ENCODE data around the gene HSPBP1.

Gene HSPBP1

GRCh38 chr19:55228015-55228391 lies 51.9 kb downstream of the HSPBP1 start:
- Histone ChIP-seq H3K27me3 (ENCODE audit: insufficient read depth, low read length) (no peaks in the 10 kb centered on the region), H3K4me2 (ENCODE audit: low read length) (no peak overlapping the region), H3K4me1 (ENCODE audit: insufficient read depth, low read length, severe bottlenecking) (no peaks in the 10 kb centered on the region), H3K9me3 (ENCODE audit: low read length) (no peaks in the 10 kb centered on the region), H2AFZ (ENCODE audit: low read length) (no peak overlapping the region), H3K9ac (ENCODE audit: low read length) (no peak overlapping the region), H3K36me3 (ENCODE audit: insufficient read depth, low read length) (peaks cover 93% of the 10 kb centered on the region), H3K9me2 (ENCODE audit: low read depth, low read length) (no peaks in the 10 kb centered on the region), H4K20me1 (ENCODE audit: insufficient read depth, low read length) (no peaks in the 10 kb centered on the region), H3K79me2 (ENCODE audit: insufficient read depth, low read length) (no peaks in the 10 kb centered on the region), H3K27ac (ENCODE audit: low read depth, low read length, poor library complexity, severe bottlenecking) (no peak overlapping the region), H3F3A (ENCODE audit: insufficient read depth, low read length) (no peaks in the 10 kb centered on the region), H3K4me3 (ENCODE audit: low read depth, low read length, poor library complexity, severe bottlenecking) (no peak overlapping the region)
- TF ChIP-seq EZH2 (IDR thresholded peaks at IDR 0.05; ENCODE audit: borderline replicate concordance, low read length) (no peak), CTCF (IDR thresholded peaks at IDR 0.05; ENCODE audit: low read length) (no peak)

GRCh38 chr19:55227241-55228014 lies 52.5 kb downstream of the HSPBP1 start:
- Histone ChIP-seq H4K20me1 (ENCODE audit: insufficient read depth, low read length) (no peaks in the 10 kb centered on the region), H3K27ac (ENCODE audit: low read depth, low read length, poor library complexity, severe bottlenecking) (no peak overlapping the region), H3K36me3 (ENCODE audit: insufficient read depth, low read length) (peaks cover 93% of the 10 kb centered on the region), H3K4me3 (ENCODE audit: low read depth, low read length, poor library complexity, severe bottlenecking) (no peak overlapping the region), H3K4me1 (ENCODE audit: insufficient read depth, low read length, severe bottlenecking) (no peaks in the 10 kb centered on the region), H3K9ac (ENCODE audit: low read length) (no peak overlapping the region), H3K79me2 (ENCODE audit: insufficient read depth, low read length) (no peaks in the 10 kb centered on the region), H3K27me3 (ENCODE audit: insufficient read depth, low read length) (no peaks in the 10 kb centered on the region), H3K9me3 (ENCODE audit: low read length) (no peaks in the 10 kb centered on the region), H3F3A (ENCODE audit: insufficient read depth, low read length) (no peaks in the 10 kb centered on the region), H3K4me2 (ENCODE audit: low read length) (no peak overlapping the region), H2AFZ (ENCODE audit: low read length) (no peak overlapping the region), H3K9me2 (ENCODE audit: low read depth, low read length) (no peaks in the 10 kb centered on the region)
- TF ChIP-seq EZH2 (IDR thresholded peaks at IDR 0.05; ENCODE audit: borderline replicate concordance, low read length) (no peak), CTCF (IDR thresholded peaks at IDR 0.05; ENCODE audit: low read length) (no peak)

GRCh38 chr19:55226788-55227187 lies 53.1 kb downstream of the HSPBP1 start:
- H3K9ac ChIP-seq (ENCODE audit: low read length) = no peak overlapping the region
- no peaks in the 10 kb centered on the region for H4K20me1 ChIP-seq (ENCODE audit: insufficient read depth, low read length)
- H3F3A ChIP-seq (ENCODE audit: insufficient read depth, low read length) = no peaks in the 10 kb centered on the region
- no peak overlapping the region for H3K4me3 ChIP-seq (ENCODE audit: low read depth, low read length, poor library complexity, severe bottlenecking)
- TF ChIP-seq CTCF (IDR thresholded peaks at IDR 0.05; ENCODE audit: low read length) = no peak
- no peak for TF ChIP-seq EZH2 (IDR thresholded peaks at IDR 0.05; ENCODE audit: borderline replicate concordance, low read length)
- no peaks in the 10 kb centered on the region for H3K27me3 ChIP-seq (ENCODE audit: insufficient read depth, low read length)
- H3K4me1 ChIP-seq (ENCODE audit: insufficient read depth, low read length, severe bottlenecking) = no peaks in the 10 kb centered on the region
- no peak overlapping the region for H3K4me2 ChIP-seq (ENCODE audit: low read length)
- no peak overlapping the region for H3K27ac ChIP-seq (ENCODE audit: low read depth, low read length, poor library complexity, severe bottlenecking)
- H3K9me3 ChIP-seq (ENCODE audit: low read length) = no peaks in the 10 kb centered on the region
- no peaks in the 10 kb centered on the region for H3K9me2 ChIP-seq (ENCODE audit: low read depth, low read length)
- H2AFZ ChIP-seq (ENCODE audit: low read length) = no peak overlapping the region
- H3K79me2 ChIP-seq (ENCODE audit: insufficient read depth, low read length) = no peaks in the 10 kb centered on the region
- peaks cover 87% of the 10 kb centered on the region for H3K36me3 ChIP-seq (ENCODE audit: insufficient read depth, low read length)
